IPS-NIHi7 (cell line): Measurements from ENCODE around the gene UFD1.
"Not testable (repeated sequence)": the region's sequence is repeated elsewhere in the genome, so short reads cannot be mapped to it uniquely, and the experiment has no call there.

ENCODE experiments used
- DNase-seq: peaks from one replicate; pipeline ENCODE4 v3.0.0; 2012; ENCODE audit warnings: mixed read lengths; ENCODE audit errors: extremely low spot score

Gene UFD1

GRCh38 chr22:19449422-19449767 lies 29.6 kb downstream of the UFD1 start:
- DNase-seq = no peak

- DNase-seq = peak; percentile 22
Measured at GRCh38 chr22:19448739-19449421, 30.1 kb downstream of the UFD1 start.

- peak; percentile 72 for DNase-seq
Measured at GRCh38 chr22:19448076-19448607, 30.9 kb downstream of the UFD1 start.

- peak; percentile 99 for DNase-seq
Measured at GRCh38 chr22:19447330-19448075, 31.5 kb downstream of the UFD1 start, which contains the start of gene C22orf39. TSS of gene C22orf39 (minus strand) at chr22:19447711. CDS start at chr22:19447688, 23 bp downstream.

GRCh38 chr22:19446603-19447329 lies 32.2 kb downstream of the UFD1 start:
- peak; percentile 75 for DNase-seq

- not testable (repeated sequence) for DNase-seq
Measured at GRCh38 chr22:19445279-19445982, 33.6 kb downstream of the UFD1 start.

- DNase-seq = no peak
Measured at GRCh38 chr22:19443544-19444211, 35.3 kb downstream of the UFD1 start.

- DNase-seq = no peak
Measured at GRCh38 chr22:19442166-19442565, 36.8 kb downstream of the UFD1 start.

- DNase-seq = no peak
Measured at GRCh38 chr22:19440411-19441195, 38.4 kb downstream of the UFD1 start.

- no peak for DNase-seq
Measured at GRCh38 chr22:19438298-19438697, 40.7 kb downstream of the UFD1 start.

- DNase-seq = not testable (repeated sequence)
Measured at GRCh38 chr22:19436444-19437161, 42.4 kb downstream of the UFD1 start.

GRCh38 chr22:19434829-19435580 lies 44.0 kb downstream of the UFD1 start:
- no peak for DNase-seq

GRCh38 chr22:19434401-19434800 lies 44.6 kb downstream of the UFD1 start:
- DNase-seq = no peak

GRCh38 chr22:19432133-19432851 lies 46.7 kb downstream of the UFD1 start, which contains the start of gene MRPL40:
TSS of gene MRPL40 (plus strand) at chr22:19432545. CDS start at chr22:19432555, 10 bp downstream.
- peak; percentile 89 for DNase-seq

GRCh38 chr22:19431649-19432132 lies 47.3 kb downstream of the UFD1 start, which contains the start of gene HIRA:
TSS of gene HIRA (minus strand) at chr22:19431733. CDS start at chr22:19431476, 257 bp downstream.
- DNase-seq = peak; percentile 79

GRCh38 chr22:19430890-19431541 lies 48.0 kb downstream of the UFD1 start:
- DNase-seq = peak; percentile 43
